Breast epithelium (tissue), 3 donors: ENCODE data around the gene FAF2.

Experiments
- POLR2A ChIP-seq: fragments of 450-650 bp; IDR thresholded peaks from one replicate; pipeline ENCODE4 v1.6.1; 2016; ENCODE audit warnings: antibody characterized with exemption, mild to moderate bottlenecking, moderate library complexity
- TF ChIP-seq, protein P1 (sequence below), 3 donors: fragments of 450-650 bp; IDR thresholded peaks; one replicate each; pipeline ENCODE4 v1.5.1; 2016 to 2017; ENCODE audit warnings: antibody characterized with exemption in 3 of 3, mild to moderate bottlenecking in 3 of 3, moderate library complexity in 3 of 3

DNA sequence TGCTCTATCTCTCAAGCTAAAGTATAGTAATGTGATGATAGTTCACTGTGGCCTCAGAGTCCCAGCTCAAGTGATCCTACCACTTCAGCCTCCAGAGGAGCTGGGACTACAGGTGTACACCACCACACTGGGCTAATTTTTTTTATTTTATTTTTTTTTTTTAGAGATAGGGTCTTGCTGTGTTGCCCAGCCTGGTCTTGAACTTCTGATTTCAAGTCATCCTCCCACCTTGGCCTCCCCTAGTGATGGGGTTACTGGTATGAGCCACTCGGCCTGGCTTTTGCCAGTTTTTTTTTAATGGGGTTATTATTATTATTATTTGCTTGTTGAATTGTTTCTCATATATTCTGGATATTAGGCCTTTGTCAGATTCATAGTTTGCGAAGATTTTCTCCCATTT is 13.2 kb downstream of the FAF2 start:
- TF ChIP-seq POLR2A = no peak
- TF ChIP-seq, protein P1, sequence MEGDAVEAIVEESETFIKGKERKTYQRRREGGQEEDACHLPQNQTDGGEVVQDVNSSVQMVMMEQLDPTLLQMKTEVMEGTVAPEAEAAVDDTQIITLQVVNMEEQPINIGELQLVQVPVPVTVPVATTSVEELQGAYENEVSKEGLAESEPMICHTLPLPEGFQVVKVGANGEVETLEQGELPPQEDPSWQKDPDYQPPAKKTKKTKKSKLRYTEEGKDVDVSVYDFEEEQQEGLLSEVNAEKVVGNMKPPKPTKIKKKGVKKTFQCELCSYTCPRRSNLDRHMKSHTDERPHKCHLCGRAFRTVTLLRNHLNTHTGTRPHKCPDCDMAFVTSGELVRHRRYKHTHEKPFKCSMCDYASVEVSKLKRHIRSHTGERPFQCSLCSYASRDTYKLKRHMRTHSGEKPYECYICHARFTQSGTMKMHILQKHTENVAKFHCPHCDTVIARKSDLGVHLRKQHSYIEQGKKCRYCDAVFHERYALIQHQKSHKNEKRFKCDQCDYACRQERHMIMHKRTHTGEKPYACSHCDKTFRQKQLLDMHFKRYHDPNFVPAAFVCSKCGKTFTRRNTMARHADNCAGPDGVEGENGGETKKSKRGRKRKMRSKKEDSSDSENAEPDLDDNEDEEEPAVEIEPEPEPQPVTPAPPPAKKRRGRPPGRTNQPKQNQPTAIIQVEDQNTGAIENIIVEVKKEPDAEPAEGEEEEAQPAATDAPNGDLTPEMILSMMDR (IDR thresholded peaks at IDR 0.05) = no peak
